Endometrium (tissue), 2 donors: ENCODE data around the gene SCUBE1.

Experiments
- FAIRE-seq: peaks from 2 replicates; lab custom pipeline; 2012; peaks lifted over from hg19 to GRCh38; lab: Jason Lieb, UNC
- donor health status: control.
- donor health status: control.

Gene SCUBE1

DNA sequence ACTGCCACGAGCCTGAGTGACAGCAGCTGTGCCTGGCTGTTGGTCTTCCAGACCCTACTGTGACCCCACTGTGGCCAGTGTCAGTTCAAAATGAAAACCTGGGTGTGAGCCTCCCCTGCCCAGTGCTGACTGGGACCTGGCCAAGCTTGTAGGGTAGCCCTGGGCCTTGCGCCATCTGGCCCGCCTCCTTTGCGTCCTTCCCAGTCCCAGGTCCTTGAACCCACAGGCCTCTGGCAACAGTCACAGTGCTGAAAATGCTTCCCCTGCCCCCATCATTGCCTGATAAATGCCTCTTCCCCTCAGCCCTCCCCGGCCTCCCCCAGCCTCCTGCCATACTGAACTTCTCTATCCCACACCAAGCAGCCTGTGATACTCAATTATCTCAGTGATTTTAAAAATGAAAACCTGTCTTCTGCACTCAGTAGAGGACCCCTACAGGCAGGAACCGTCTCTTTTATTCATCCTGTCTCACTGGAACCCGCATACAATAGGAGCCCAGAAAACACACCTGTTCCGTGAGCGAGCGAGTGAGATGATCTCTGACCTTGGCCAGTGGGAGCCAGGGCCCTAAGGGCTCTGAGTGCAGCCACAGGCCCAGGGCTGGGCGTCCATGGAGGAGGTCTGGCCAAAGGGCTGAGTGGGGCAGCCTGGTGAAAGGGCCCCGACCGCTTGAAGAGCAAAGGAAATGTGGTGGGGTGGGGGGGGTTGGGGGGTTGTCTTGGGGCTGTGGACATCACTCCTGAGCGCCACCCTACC lies 106.6 kb downstream of the SCUBE1 start:
- no peak for FAIRE-seq

DNA sequence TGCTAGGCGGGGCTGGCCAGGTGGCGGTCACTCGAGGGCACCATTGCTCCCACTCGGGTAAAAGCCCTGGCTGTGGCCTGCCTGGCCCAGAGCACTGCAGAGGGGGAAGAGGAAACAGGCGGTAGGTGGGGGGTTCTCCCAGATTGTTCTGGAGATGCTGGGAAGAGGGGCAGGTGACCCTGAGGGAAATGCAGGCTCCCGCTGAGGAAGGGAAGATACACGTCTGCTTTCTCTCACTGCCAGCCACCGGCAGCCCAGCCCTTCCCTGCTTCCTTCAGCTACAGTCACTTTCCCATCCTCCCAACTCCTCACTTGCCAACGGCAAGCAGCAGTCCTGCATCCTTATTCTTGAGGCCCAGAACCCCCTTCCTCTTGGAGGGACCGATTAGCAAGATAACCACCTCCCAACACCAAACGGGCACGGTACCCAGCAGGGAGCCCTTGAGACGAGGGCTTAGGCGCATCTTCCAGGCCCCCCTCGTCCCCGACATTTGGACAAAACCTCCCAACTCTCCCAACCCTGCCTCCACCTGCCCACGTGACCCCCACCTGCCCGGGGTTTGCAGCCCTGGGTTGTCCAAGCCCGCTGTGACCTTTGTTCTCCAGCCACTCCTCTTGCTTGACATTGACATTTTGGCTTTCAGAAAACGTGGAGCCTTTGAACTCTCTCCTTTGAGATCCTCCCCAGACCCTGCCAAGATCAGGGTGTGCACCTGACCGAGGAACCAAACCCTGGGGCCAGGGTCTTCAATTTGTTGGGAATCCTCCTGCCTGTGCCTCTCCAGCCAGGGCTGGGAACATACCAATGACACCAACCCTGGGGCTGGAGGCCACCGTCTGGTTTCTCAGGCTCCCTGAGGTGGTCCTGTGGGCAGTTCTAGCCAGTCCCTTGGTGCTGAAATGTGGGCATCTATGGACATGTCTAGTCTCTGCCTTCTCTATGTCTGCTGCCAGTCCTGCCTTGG lies 107.4 kb downstream of the SCUBE1 start:
- FAIRE-seq = no peak

DNA sequence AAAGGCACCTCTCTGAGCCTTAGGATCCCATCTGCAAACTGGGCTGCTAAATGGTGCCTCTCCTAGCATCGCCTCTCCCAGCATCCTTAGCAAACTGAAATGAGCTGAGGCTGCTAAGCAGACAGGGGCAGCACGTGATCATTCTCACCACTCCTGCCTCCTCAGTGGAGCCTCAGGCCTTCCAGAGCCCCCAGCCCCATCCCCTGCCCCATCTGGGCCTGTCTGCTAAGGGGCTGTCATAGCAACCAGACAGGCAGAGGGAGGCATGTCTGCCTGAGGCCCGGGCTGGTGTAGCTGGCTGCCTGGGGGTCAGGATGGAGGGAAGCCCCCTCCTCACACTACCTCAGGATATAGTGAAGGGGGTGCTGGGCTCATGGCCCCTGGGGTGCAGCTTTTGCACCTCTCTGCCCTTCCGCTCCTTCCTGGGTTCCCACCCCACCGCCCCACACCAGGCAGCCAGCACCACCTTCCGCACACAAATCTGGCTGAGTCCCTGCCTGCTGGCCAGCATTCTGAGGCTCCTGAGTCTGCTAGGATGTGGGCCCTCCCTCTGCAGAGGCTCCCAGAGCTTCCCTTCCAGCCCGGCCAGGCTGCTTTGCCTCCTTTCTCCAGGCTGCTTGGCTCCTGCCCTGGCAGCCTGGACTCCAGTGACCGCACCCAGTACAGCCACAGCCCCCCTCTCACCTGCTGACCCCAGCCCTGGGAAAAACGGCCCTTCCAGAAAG lies 108.7 kb downstream of the SCUBE1 start:
- FAIRE-seq = no peak

DNA sequence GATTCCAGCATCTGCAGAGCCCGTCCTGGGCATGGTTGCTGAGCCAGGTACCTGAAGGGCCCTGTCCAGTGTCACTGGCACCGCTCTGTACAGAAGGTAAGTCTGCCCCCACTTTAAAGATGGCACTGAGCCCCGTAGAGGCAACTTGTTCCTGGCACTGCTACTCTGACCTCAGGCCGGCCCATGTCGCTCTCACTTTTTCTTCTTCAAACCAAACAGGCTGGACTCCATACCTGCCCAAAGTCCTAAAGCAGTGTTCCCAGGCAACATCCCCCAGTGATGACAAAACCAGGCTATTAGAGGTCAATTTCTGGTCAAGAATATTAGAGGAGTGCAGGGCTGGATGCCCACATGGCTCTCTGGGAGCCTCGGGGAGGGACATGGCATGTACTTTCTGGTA lies 109.6 kb downstream of the SCUBE1 start:
- FAIRE-seq = no peak

DNA sequence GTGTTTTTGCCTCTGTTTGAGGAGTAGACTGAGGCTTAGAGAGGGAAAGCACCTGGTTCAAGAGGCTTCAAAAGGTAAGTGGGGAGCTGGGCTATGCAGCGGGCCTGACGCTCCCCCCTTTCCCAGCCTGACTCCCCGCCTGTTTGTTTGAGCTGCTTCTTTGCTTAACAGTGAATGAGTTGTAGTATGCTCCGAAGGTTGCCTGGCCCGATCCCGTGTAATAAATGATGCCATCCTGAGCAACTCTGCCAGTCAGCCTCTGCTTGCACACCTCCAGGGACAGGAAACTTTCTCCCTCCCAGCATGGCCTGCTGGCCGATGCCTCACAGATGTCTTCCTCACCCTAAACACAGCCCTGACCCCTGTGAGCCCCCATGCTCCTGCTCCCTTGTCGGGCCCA lies 110.7 kb downstream of the SCUBE1 start:
- FAIRE-seq = no peak

DNA sequence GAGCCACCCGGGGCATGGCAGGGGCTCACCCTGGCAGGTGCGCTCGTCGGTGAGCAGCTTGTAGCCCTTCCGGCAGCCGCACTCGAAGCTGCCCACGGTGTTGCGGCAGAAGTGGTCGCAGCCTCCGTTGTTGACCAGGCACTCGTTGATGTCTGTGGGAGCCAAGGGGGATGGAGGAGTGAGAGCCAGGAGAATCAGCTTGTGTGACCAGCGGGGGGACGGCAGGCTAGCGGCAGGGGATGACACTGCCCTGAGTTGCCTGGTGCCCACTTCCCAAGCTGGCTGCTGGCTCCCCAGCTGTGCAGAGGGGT lies 111.5 kb downstream of the SCUBE1 start:
- no peak for FAIRE-seq

DNA sequence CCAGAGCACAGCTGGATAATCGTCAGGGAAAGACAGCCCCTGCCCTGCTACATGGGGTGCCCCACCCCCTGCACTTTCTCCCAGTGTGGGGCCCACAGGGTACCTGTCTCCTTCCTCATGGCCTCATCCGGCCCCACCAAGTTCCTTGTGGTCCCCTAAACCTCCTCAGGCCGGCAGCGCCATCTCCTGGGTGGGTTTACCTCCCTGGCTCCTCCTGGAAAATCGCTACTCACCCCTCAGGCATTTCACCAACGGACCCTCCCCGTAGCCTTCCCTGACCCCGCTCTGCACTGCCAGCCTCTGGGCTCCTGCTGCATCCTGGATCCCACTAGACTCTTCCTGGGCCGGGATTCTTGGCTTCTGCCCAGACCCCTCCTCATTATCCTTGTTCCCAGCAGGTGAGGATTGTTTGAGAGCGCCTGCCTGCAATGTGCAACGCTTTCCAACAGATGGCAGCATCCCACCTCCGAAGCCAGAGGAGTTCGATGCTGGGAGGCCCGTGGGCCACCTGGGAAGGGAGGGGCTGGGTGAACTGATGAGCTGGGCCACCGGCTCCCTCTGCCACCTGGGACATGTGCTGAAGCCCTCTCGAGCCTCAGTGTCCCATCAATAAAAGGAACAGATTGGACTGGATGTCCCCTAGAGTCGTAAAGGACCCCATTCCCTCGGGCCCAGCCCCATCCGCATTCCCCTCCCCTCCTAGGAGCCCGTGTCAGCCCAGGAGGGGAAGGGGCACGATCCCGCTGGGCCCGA lies 112.0 kb downstream of the SCUBE1 start:
- no peak for FAIRE-seq

DNA sequence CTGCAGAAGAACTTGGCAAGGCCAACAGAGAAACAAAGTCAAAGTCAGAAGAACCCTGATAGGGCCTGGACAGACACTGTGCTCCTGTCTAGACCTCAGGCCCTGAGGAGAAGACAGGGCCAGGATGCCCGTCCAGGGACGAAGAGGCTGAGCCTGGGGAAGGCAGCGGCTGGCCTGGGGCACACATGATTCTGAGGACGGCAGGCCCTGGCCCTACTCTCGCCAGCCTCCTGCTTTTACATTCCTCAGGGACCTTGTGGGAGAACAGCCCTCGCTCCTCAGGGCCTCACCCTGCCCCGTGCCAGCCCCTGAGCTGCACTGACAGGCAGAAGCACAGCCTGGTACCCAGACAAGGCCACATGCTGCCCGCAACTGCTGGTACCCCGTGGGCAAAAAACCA lies 112.6 kb downstream of the SCUBE1 start:
- no peak for FAIRE-seq

DNA sequence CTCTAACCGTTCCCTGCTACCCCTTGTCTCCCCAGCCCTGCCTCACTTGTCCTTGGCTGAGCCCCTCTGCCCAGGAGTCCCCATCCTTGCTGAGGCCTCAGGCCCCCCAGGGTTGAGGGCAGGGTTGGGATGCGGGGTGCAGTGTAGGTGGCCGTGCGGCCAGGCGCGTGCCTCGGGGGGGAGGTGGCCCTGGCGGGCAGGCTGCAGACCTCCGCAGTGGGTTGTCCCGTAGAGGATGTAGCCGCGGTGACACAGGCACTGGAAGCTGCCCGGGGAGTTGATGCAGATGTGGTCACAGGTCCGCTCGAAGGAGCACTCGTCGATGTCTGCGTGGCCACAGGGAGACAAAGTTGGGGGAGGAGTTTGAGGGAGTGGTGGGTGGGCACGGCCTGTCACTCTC lies 114.3 kb downstream of the SCUBE1 start:
- no peak for FAIRE-seq

DNA sequence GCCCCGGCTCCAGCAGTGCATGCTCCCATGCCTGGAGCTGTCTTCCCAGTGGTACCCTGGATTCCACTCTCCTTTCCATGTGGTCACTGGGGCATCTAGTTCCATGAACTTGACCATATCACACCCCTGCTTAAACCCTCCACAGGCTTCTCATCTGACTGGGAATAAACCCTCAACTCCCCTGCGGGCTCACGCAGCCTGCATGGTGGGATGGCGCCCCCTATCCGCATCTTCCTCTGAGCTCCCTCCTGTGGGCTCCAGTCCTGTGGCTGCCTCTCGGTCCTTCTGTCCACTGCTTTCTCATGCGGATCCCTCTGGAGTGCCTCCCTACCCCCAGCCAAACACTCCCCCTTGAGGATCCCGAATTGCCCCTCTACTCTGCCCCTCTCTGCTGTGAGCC lies 114.8 kb downstream of the SCUBE1 start:
- no peak for FAIRE-seq

DNA sequence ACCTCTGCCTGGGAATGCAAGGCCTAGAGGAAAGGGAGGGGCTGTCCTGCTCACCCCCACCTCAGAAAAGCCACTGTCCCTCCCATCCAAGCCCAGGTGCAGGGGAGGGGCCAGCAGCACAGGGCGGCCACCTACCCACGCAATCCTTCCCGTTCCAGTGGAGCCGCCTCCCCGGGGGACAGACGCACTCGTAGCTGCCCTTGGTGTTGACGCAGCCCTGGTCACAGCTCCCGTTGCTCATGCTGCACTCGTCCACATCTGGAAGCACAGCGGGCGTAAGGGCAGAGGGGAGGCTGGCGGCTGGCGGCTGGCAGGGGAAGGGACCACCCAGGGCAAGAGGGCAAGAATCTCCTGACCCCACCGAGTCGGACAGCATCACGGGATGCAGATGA lies 115.9 kb downstream of the SCUBE1 start:
- no peak for FAIRE-seq

DNA sequence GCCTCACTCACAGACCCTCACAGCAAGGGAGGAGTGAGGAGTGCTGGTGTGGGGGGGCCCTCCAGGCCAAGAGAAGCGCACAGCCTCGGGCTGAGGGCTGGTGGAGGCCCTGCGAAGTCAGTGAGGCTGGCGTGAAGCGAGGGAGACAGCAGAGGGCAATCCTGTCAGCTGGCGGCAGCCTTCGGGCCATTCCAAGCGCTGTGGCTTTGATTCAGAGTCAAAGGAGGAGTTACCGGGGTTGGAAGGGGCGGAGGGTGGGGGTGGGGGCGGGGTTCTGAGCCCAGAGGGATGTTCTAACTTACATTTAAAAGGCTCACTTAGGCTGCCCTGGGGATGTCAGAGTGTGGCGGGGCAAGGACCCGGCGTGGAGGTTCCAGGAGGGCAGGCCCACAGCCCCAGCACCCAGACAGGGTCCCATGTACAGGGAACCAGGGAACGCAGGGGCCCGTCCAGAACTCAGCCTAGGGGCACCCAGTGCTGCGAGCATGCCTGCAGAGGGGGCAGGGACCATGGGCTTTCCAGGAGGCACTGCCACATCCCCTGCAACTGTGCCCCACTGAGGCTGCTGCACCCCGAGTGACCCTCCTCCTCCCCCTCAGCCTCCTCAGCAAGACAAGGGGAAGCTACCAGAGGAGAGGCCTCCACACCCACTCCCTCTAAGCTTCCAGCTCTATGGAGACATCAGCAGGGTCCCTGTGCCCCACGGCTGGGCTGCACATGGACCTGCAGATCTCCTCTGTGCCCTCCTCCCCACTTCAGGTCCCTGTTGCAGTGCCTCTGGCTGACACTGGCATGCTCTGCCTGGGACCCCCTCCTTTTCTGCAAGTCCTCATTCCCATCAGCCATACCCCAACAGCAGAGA lies 116.6 kb downstream of the SCUBE1 start:
- no peak for FAIRE-seq

DNA sequence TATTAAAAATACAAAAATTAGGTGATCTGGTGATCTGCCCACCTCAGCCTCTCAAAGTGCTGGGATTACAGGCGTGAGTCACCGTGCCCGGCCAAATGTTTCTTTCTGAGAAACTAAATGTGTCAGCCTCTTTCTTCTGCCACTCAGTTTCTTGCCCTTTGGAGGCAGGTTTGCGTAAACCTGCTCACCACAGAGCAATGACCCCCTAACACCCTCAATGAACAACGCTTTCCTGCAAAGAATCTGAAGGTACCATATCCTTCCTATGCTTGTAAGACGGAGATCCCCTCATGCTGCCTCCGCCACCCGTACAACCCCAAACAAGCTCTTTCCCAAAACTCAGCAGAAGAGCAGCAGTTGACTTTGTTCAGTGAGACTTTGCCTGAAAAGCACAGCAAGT lies 117.6 kb downstream of the SCUBE1 start:
- FAIRE-seq = no peak

DNA sequence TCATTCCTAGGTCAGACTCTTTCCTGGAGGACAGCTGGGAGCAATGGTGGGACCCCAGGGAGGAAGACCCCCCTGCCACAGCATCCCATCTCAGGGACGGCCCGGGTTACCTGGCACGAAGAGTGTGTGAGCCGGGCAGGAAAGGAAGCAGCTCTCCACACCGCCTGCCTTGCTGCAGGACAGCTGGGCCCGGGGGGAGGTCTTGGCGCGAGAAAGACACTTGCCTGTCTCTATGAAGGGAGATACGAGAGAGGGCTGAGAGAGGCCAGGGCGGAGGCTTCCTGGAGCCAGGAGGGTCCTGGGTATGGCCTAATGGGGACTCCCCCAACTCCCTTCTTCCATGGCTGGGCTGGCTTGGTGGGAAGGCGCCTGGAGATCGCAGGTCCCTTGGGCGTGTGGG lies 120.2 kb downstream of the SCUBE1 start:
- FAIRE-seq = no peak

DNA sequence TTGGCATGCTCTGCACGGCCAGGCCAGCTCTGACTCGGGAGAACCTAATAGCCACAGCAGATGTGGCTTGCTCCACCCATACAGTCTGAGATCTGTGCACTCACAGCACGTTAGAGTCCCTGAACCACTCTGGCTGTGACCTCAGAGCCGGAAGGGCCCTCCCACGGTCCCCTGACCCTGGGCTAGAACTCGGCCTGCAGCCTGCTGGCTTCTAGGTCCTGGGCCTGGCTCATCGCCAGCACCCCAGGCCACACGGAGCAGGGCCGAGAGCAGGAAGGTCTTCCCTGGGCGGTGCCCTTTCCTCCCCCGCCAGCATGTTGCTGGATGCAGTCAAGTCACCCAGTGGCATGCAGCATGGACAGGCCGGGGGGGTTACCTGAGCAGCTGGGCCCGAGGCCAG lies 120.9 kb downstream of the SCUBE1 start:
- no peak for FAIRE-seq

DNA sequence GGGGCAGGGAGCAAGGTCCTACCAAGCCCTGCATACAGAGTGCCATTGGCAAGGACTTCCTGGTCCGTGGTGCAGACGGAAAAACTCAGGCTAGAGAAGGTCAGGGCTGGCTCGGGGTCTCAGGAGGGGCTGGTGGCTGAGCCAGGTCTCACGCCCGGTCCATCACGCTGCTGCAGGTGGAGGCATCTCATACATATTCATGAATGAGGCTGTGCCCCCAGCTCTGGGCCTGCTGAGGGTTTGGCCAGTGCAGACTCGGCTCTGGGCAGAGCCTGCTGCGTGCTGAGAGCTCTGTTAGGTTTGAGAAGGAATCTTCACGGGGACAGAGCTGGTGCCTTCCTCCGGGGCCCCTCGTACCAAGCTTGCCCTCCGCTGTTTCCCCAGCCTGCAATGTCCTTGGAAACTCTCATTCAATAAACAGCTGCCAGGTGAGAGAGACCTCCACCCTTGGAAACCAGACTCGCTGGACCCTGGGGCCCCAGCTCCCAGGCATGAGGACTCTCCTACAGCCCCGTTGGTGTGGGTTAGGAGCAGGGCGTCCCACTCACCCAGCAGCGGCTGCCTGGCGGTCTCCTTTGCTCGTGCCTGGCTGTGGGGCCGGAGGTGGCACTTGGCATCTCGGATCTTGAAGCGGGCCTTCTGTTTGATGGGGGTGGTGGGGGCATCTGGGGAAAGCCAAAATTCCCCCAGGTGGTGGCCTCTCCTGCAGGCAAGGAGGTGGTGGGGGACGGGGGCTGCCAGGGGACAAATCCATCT lies 122.4 kb downstream of the SCUBE1 start:
- no peak for FAIRE-seq

DNA sequence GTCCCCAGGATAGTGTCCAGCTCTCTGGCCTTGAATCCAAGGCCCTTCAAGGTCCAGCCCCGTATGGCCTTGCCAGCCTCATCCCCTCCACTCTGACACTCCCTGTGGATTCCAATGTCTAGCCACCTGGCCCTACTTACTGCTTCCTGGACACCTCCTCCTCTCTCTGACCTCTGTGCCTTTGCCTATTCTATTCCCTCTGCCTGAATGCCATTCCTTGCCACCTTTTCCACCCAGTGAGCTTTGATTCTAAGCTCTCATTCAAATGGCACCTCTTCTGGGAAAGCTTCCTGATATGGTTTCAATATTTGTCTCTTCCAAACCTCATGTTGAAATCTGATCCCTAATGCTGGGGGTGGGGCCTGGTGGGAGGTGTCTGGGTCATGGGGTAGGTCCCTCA lies 124.4 kb downstream of the SCUBE1 start:
- FAIRE-seq = no peak

DNA sequence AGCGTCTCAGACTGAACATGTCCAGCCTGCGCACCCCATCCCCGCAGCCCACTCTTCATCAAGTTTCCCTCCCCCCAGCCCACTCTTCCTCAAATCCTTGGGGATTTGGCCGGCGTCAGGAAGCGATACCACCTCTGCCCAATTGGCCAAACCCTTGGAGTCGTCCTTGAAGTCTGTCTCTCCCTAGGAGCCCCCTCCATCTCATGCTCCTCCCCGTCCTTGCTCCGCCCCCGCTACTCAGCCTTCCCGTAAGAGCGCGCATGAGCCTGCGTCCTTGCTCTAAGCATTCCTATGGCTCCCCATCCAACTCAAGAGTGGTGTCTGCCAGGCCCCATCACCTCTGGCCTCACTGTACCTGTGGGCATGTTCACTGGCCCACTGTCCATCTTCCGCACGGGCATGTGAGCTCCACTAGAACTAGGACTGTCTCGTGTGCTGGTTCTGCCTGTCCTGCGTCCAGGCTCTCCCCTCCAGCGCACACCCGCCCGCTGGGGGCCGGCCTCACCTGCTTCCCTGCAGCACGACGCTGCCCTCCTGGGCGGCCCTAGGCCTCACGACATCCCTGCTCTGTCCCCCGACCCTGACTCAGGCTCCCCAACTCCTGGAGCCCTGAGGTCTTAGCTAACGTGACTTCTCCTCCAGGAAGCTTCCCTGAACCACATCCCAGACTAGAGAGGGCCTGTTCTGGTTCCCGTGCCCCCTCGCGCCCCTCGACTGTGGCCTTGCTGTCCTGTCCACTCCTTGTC lies 125.7 kb downstream of the SCUBE1 start:
- FAIRE-seq = no peak

DNA sequence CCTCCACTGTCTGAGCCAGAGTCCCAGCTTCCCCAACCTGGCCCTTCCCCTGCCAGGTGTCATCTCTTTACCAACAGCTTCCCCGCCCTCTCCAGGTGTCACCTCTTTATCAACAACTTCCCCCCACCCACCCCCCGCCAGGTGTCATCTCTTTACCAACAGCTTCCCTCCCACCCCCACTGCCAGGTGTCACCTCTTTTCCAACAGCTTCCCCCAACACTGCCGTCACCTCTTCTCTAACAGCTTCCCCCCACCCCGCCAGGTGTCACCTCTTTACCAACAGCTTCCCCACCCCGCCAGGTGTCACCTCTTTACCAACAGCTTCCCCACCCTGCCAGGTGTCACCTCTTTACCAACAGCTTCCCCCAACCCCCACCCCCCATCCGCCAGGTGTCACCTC lies 126.4 kb downstream of the SCUBE1 start:
- no peak for FAIRE-seq

DNA sequence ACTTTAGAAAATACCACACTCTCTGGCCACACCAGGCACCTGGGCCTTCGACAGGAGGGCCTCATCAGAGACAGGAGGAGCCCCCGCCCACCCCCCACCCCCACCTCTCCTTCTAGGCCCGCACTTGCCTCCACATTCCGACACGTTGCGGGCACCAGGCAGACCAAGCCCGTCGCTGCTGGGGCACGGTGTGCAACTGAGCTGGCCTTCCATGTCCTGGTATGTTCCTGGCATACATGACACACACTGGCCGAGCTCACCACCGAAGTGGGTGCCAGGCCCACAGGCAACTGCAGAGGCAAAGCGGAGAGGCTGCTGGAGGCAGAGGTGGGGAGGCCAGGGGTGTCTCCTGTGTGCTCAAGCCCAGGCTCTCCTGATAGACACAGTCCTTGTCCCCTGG lies 129.2 kb downstream of the SCUBE1 start:
- FAIRE-seq = no peak
